Naive thymus-derived CD4-positive, alpha-beta T cell (primary cell): ENCODE results near the gene GMIP. TPM values are rescaled to one million over a fixed set of nuclear protein-coding genes. Genes with fewer than 3 reads are reported as not detected.

ENCODE experiments used
- ATAC-seq: fragments of 150-1000 bp; cut with Tn5 transposase; 2 replicates; pipeline ENCODE4 v1.10.0; 2021; ENCODE audit warnings: mild to moderate bottlenecking, moderate library complexity
- CTCF ChIA-PET: fragments of 350-600 bp; sonication (Branson Sonifier 250); formaldehyde crosslinking; loops from one replicate; lab custom pipeline; 2021; ENCODE audit warnings: antibody characterized with exemption; lab: Charles Lee
- POLR2A ChIA-PET: fragments of 350-600 bp; sonication (Branson Sonifier 250); formaldehyde crosslinking; loops from one replicate; lab custom pipeline; 2021; ENCODE audit warnings: antibody characterized with exemption, inconsistent platforms; lab: Charles Lee
- DNase-seq, 9 donors: peaks; one replicate each; pipeline versions ENCODE4 v3.0.0 to v3.0.0-alpha.2; 2020 to 2022; ENCODE audit warnings: mixed read lengths in 1 of 9
- H3K27ac ChIP-seq: one replicate; pipeline ENCODE4 v1.7.0; 2013; ENCODE audit warnings: mild to moderate bottlenecking, low read depth, low read length, moderate library complexity
- H3K27me3 ChIP-seq, 2 donors: one replicate each; pipeline ENCODE4 v1.7.0; 2013; ENCODE audit warnings: low read length in 2 of 2, mild to moderate bottlenecking in 2 of 2, moderate library complexity in 2 of 2; ENCODE audit not compliant: control insufficient read depth in 2 of 2, insufficient read depth in 2 of 2
- H3K36me3 ChIP-seq, 3 experiments: 1 replicate in 2 of 3; 2 replicates in 1 of 3; pipeline ENCODE4 v1.7.0; 2013; ENCODE audit warnings: low read length in 3 of 3, mild to moderate bottlenecking in 3 of 3, moderate library complexity in 1 of 3; ENCODE audit not compliant: insufficient read depth in 3 of 3, control insufficient read depth in 2 of 3
- H3K4me1 ChIP-seq, 2 donors: one replicate each; pipeline ENCODE4 v1.7.0; 2013; ENCODE audit warnings: low read length in 2 of 2, mild to moderate bottlenecking in 2 of 2, moderate library complexity in 1 of 2; ENCODE audit not compliant: control insufficient read depth in 2 of 2, insufficient read depth in 2 of 2
- H3K4me3 ChIP-seq: 2 replicates; pipeline ENCODE4 v1.7.0; 2013; ENCODE audit warnings: mild to moderate bottlenecking, low read length
- H3K9me3 ChIP-seq, 3 experiments: 1 replicate in 2 of 3; 2 replicates in 1 of 3; pipeline ENCODE4 v1.7.0; 2013; ENCODE audit warnings: low read length in 3 of 3; ENCODE audit not compliant: control insufficient read depth in 2 of 3
- H3K27ac Mint-ChIP-seq, 9 donors: one replicate each; pipeline ENCODE4 v1.8.0; 2020 to 2022; ENCODE audit warnings: mixed read lengths in 9 of 9, mild to moderate bottlenecking in 8 of 9, moderate library complexity in 5 of 9, inconsistent platforms in 2 of 9
- H3K27me3 Mint-ChIP-seq, 5 donors: one replicate each; pipeline ENCODE4 v1.8.0; 2021 to 2022; ENCODE audit warnings: mixed read lengths in 5 of 5, mild to moderate bottlenecking in 1 of 5
- H3K36me3 Mint-ChIP-seq, 5 donors: one replicate each; pipeline ENCODE4 v1.8.0; 2020 to 2022; ENCODE audit warnings: mixed read lengths in 5 of 5, mild to moderate bottlenecking in 3 of 5, inconsistent platforms in 1 of 5
- H3K4me1 Mint-ChIP-seq, 7 donors: one replicate each; pipeline ENCODE4 v1.8.0; 2020 to 2022; ENCODE audit warnings: mixed read lengths in 7 of 7, mild to moderate bottlenecking in 3 of 7, inconsistent platforms in 1 of 7
- H3K4me3 Mint-ChIP-seq, 10 donors: one replicate each; pipeline ENCODE4 v1.8.0; 2020 to 2022; ENCODE audit warnings: mild to moderate bottlenecking in 10 of 10, mixed read lengths in 10 of 10, moderate library complexity in 6 of 10, inconsistent platforms in 2 of 10
- H3K9me3 Mint-ChIP-seq, 11 donors: one replicate each; pipeline ENCODE4 v1.8.0; 2020 to 2022; ENCODE audit warnings: mixed read lengths in 11 of 11, mild to moderate bottlenecking in 4 of 11, inconsistent platforms in 1 of 11, moderate library complexity in 1 of 11
- intact Hi-C, 2 donors: fragments of 100-400 bp; cut with micrococcal nuclease; formaldehyde crosslinking; loops; one replicate each; pipeline ENCODE4 v1.15.1; 2023
- polyA plus RNA-seq, 2 donors: library from polyadenylated mRNA; unstranded; fragments of 300-500 nt; fragmentation: Illumina TruSeq; gene quantifications; one replicate each; pipeline ENCODE4 v1.2.3, GENCODE V29; 2021
- total RNA-seq, 6 experiments: library from RNA in 5 of 6; stranded (reverse) in 5 of 6; gene quantifications; 1 replicate in 5 of 6; 2 replicates in 1 of 6; pipeline ENCODE4 v1.2.3 and lab custom pipeline; 2021 to 2026

The GMIP gene
- total and polyA plus RNA-seq, 7 experiments from 2014 or later, result 32.9 to 141 (median 99.1) TPM

DNA sequence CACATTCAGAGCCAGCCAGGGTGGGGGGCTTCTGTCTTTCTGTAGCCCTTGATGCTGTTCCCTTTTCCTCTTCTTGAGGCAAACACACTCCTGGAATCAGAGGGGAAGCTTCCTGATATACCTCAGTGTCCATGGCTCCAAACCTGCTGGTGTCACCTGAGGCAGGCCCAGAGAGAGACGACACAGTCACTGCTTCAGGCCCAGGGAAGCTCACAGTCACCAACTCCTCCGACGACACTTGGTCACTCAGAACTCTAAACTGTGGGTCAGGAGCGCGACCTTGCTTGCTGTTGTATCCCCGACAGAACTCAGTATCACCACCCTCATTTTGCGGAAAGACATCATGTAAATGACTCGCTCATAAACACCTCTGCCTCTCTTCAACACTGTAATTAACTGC is 18.9 kb upstream of the GMIP start:
- Histone ChIP-seq H3K36me3 (peaks cover under 1 to 40% (median 11%) of the 10 kb centered on the region in 3 experiments), H3K27me3 (no peaks in the 10 kb centered on the region), H3K4me1 (peaks cover 24 to 25% of the 10 kb centered on the region in 2 donors), H3K27ac (peak overlapping the region; percentile 98), H3K4me3 (peak overlapping the region; percentile 96), H3K9me3 (no peaks in the 10 kb centered on the region)
- peak overlapping the region; percentile 86 to 99 (median 94) for H3K27ac Mint-ChIP-seq
- DNase-seq (no peak), ATAC-seq (no peak)
- H3K9me3 Mint-ChIP-seq, result peaks cover 0 to 4% (median 0%) of the 10 kb centered on the region in 11 donors
- intact Hi-C loops, result loop anchor here (2.0 to 10.0 kb wide), 9 partner anchors 34 to 902 kb away; partner anchors contain the start of genes BORCS8 (in 1 of the 2), GATAD2A (in 1 of the 2), LPAR2 (in 1 of the 2) and PBX4 (in 1 of the 2)
- peak overlapping the region; percentile 79 to 98 (median 93) for H3K4me3 Mint-ChIP-seq
- no peaks in the 10 kb centered on the region for H3K27me3 Mint-ChIP-seq
- CTCF ChIA-PET, result interaction anchor here (1.0 to 1.2 kb wide), 2 partner anchors 11 to 130 kb away, joined by 3 to 5 read pairs; no protein-coding TSS in a partner anchor
- POLR2A ChIA-PET, result interaction anchor here (0.7 to 3.9 kb wide), 13 partner anchors 10 to 238 kb away, joined by 3 to 20 read pairs (median 6); partner anchors contain the start of genes GMIP, TSSK6, ZNF253 and ZNF93
- H3K4me1 Mint-ChIP-seq, result peaks cover 19 to 36% (median 25%) of the 10 kb centered on the region in 7 donors
- H3K36me3 Mint-ChIP-seq, result peaks cover 0 to 44% (median 11%) of the 10 kb centered on the region in 5 donors

DNA sequence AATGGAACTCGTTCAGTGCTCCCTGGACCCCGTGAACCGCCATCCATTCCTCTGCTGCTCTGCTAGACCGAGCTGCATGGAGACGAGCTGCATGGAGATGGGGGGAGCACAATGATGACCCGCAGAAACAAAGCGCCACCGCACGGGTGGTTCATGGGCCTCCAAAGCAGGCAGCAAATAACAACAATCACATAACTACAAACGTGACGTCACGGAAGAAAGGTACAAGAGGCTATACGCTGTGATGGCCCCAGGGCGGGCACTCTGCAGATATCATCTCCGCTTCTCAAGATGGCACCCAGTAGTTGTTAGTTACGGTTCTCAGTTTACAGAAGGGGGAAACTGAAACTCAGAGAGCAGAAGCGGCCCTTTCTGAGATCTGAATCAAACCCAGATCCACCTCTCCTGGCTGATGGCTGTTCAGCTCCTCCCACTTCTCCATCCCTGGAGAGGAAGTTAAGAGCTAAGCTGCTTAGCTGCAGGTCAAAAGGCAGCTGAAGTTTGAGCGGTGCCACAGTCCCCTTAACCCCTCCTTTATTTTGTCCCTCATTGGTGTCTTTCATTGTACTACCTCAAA is 18.3 kb upstream of the GMIP start:
- Mint-ChIP-seq H3K27ac (peak overlapping the region; percentile 86 to 99 (median 94)), H3K27me3 (no peaks in the 10 kb centered on the region), H3K9me3 (peaks cover 0 to under 1% (median 0%) of the 10 kb centered on the region in 11 donors), H3K4me3 (peak overlapping the region; percentile 79 to 98 (median 93)), H3K4me1 (peaks cover 19 to 31% (median 25%) of the 10 kb centered on the region in 7 donors), H3K36me3 (peaks cover 0 to 42% (median 11%) of the 10 kb centered on the region in 5 donors)
- CTCF ChIA-PET, result interaction anchor here (1.0 to 1.2 kb wide), 2 partner anchors 11 to 130 kb away, joined by 3 to 5 read pairs; no protein-coding TSS in a partner anchor
- Histone ChIP-seq H3K4me3 (peak overlapping the region; percentile 96), H3K9me3 (no peaks in the 10 kb centered on the region), H3K36me3 (peaks cover 6 to 46% (median 11%) of the 10 kb centered on the region in 3 experiments), H3K27ac (no peak overlapping the region), H3K4me1 (peaks cover 19 to 23% of the 10 kb centered on the region in 2 donors), H3K27me3 (no peaks in the 10 kb centered on the region)
- no peak for DNase-seq
- ATAC-seq, result no peak
- POLR2A ChIA-PET, result interaction anchor here (0.5 to 3.9 kb wide), 12 partner anchors 9 to 1532 kb away, joined by 3 to 20 read pairs (median 6); partner anchors contain the start of genes GMIP, ZNF253, ZNF506 and ZNF93
- intact Hi-C loops, result loop anchor here (2.0 to 10.0 kb wide), 9 partner anchors 33 to 903 kb away; partner anchors contain the start of genes BORCS8 (in 1 of the 2), GATAD2A (in 1 of the 2), LPAR2 (in 1 of the 2) and PBX4 (in 1 of the 2)

DNA sequence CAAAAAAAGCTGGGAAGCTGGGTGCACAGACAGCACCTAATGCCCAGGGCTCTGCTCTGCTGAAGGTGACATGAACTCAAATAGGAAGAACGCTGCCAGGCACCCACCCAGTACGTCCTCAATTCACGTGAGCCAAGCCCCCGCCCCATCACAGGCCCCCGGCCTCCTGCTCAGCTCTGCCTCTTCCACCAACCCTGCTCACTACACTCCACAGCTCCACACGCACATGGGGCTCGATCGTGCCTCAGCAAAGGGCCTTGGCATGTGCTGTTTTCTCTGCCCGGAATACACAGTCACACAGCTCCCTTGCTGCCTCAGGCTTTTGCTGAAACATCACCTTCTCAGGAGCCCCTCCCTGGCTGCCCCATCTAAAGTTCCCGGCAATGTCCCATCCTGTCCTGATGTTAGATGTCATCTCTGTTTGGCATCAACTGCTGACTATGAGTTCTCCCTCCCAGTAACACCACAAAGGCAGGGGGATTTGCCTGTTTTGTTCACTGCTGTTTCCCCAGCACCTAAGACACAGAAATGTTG is 17.8 kb upstream of the GMIP start:
- H3K4me3 ChIP-seq, result no peak overlapping the region
- Mint-ChIP-seq H3K27me3 (no peaks in the 10 kb centered on the region), H3K27ac (peak overlapping the region in 8 of 9 donors; percentile 81 to 99 (median 92)), H3K9me3 (no peaks in the 10 kb centered on the region), H3K4me3 (peak overlapping the region in 9 of 10 donors; percentile 55 to 98 (median 93)), H3K4me1 (peaks cover 19 to 30% (median 25%) of the 10 kb centered on the region in 7 donors), H3K36me3 (peaks cover 0 to 45% (median 11%) of the 10 kb centered on the region in 5 donors)
- ChIA-PET CTCF (interaction anchor here (1.0 to 1.2 kb wide), 2 partner anchors 10 to 129 kb away, joined by 3 to 5 read pairs; no protein-coding TSS in a partner anchor), POLR2A (interaction anchor here (0.5 to 3.9 kb wide), 8 partner anchors 8 to 1532 kb away, joined by 3 to 20 read pairs (median 8); partner anchors contain the start of genes ZNF253 and ZNF506)
- DNase-seq (no peak), ATAC-seq (no peak)
- no peaks in the 10 kb centered on the region for H3K27me3 ChIP-seq
- peaks cover 17 to 23% of the 10 kb centered on the region in 2 donors for H3K4me1 ChIP-seq
- H3K36me3 ChIP-seq, result peaks cover 10 to 51% (median 14%) of the 10 kb centered on the region in 3 experiments
- no peak overlapping the region for H3K27ac ChIP-seq
- H3K9me3 ChIP-seq, result no peaks in the 10 kb centered on the region
- intact Hi-C loops, result loop anchor here (5.0 to 10.0 kb wide), 5 partner anchors 254 to 904 kb away; partner anchors contain the start of genes GATAD2A (in 1 of the 2), ZNF486 (in 1 of the 2), ZNF682 (in 1 of the 2) and ZNF737 (in 1 of the 2)

DNA sequence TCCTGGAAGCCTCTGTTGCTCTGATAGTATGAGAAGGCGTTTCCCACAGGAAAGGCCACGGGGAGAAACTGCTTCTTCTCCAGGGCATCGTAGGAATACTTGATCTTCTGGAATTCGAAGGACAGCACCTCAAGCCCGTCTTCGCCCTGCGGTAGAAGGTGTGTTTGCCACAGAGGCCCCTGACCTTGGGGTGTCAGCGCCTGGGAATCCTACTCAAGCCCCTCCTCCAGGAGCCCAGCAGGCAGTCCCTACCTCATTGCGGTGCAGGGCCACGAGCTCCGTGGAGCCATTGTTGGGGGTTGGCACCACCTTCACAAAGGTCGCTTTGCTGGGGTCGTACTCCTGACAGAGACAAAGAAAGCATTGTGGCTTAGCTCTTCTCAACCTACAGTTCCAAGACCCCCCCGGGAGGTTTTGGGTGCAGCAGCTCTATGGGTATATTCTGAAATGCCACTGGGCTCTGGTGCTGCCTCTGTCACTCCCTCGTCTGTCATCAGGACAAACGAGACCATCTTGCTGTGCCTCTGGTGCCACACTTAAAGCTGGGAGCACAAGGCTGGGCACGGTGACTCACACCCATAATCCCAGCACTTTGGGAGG is 16.3 kb upstream of the GMIP start:
- ChIA-PET CTCF (no interaction called here), POLR2A (interaction anchor here (0.8 to 1.1 kb wide), 3 partner anchors 16 to 165 kb away, joined by 3 to 4 read pairs (median 3); partner anchors contain the start of gene ZNF14)
- Histone ChIP-seq H3K27ac (no peak overlapping the region), H3K4me1 (peaks cover 17 to 23% of the 10 kb centered on the region in 2 donors), H3K36me3 (peaks cover 17 to 66% (median 25%) of the 10 kb centered on the region in 3 experiments), H3K9me3 (no peaks in the 10 kb centered on the region), H3K4me3 (no peak overlapping the region), H3K27me3 (no peaks in the 10 kb centered on the region)
- intact Hi-C loops, result loop anchor here (5.0 to 10.0 kb wide), 5 partner anchors 252 to 905 kb away; partner anchors contain the start of genes GATAD2A (in 1 of the 2), ZNF486 (in 1 of the 2), ZNF682 (in 1 of the 2) and ZNF737 (in 1 of the 2)
- Mint-ChIP-seq H3K27me3 (no peaks in the 10 kb centered on the region), H3K4me1 (peaks cover 20 to 30% (median 25%) of the 10 kb centered on the region in 7 donors), H3K9me3 (no peaks in the 10 kb centered on the region), H3K4me3 (peak overlapping the region in 1 of 10 donors; percentile 45), H3K36me3 (peaks cover 0 to 41% (median 11%) of the 10 kb centered on the region in 5 donors), H3K27ac (peak overlapping the region in 1 of 9 donors; percentile 41)
- ATAC-seq (no peak), DNase-seq (no peak)

DNA sequence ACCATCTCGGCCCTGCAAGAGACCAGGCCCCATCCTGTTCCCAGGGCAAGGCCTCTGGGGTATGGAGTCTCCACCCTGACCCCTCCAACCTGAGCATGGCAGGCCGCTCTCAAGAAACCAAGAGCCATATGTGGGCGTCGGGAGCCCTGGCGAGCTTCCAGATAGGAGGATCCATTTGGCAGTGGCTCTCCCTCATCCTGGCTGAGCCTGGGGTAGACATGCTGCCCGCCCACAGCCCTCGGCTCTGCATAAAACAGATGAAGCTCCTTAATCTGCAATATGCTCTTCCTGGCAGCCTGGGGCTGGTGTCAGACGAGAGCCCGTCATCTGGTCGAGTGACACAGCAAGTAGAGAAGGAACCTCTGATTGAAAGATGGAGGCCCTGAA is 13.9 kb upstream of the GMIP start:
- peak overlapping the region in 2 of 9 donors; percentile 30 to 76 for H3K27ac Mint-ChIP-seq
- Histone ChIP-seq H3K27ac (no peak overlapping the region), H3K4me1 (peaks cover 11 to 14% of the 10 kb centered on the region in 2 donors), H3K9me3 (no peaks in the 10 kb centered on the region), H3K27me3 (no peaks in the 10 kb centered on the region), H3K4me3 (no peak overlapping the region), H3K36me3 (peaks cover 20 to 86% (median 30%) of the 10 kb centered on the region in 3 experiments)
- H3K4me1 Mint-ChIP-seq, result peaks cover 13 to 20% (median 15%) of the 10 kb centered on the region in 7 donors
- no peaks in the 10 kb centered on the region for H3K27me3 Mint-ChIP-seq
- ATAC-seq (no peak), DNase-seq (no peak)
- no peaks in the 10 kb centered on the region for H3K9me3 Mint-ChIP-seq
- CTCF ChIA-PET, result interaction anchor here (0.6 to 0.8 kb wide), 2 partner anchors 11 to 100 kb away, joined by 3 to 4 read pairs; no protein-coding TSS in a partner anchor
- intact Hi-C loops, result no loop called here
- H3K36me3 Mint-ChIP-seq, result peaks cover 5 to 41% (median 17%) of the 10 kb centered on the region in 5 donors
- no peak overlapping the region for H3K4me3 Mint-ChIP-seq
- POLR2A ChIA-PET, result interaction anchor here (0.9 to 1.5 kb wide), 2 partner anchors 11 to 12 kb away, joined by 3 to 5 read pairs; partner anchors contain the start of gene ZNF101
